OCI-LY3 (cell line): ENCODE data around the gene COL6A3.

Experiments
- EZH2phosphoT487 ChIP-seq: fragments of 200-600 bp; shearing (Covaris generic); IDR thresholded peaks from 2 replicates; pipeline ENCODE4 v1.6.1; 2018; ENCODE audit warnings: antibody characterized with exemption, mixed run types, low read depth
- TF ChIP-seq, protein P1 (sequence below): fragments of 200-600, 300-600 bp; sonication (generic); IDR thresholded peaks from 2 replicates; pipeline ENCODE4 v1.5.1; 2014; ENCODE audit warnings: antibody characterized with exemption, low read length, low read depth

DNA sequence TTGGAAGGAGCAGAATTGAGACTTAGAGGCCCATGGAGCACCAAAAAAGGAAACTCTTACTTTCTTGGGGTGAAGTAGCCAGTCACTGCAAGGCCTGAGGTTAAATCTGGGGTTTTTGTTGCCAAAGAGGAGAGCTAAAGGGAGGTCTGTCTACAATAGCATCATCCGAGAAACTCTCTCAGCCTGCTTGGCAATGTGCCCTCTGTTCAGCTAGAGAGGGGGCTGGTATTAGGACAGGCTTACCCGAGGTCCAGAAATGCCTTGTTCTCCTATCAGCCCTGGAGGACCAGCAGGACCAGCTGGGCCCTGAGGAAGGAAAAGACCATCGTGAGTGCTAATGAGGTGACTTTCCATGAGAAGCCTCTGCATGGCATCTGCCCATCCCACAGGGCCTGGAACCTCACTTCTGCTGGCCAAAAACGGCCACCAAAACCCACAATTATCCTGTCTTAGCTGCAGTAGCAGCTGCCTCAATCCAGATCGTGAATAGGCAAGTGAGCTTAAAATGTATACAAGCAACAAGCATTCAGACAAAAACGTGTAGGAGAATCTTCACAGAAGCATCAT is 61.6 kb downstream of the COL6A3 start:
- TF ChIP-seq, protein P1, sequence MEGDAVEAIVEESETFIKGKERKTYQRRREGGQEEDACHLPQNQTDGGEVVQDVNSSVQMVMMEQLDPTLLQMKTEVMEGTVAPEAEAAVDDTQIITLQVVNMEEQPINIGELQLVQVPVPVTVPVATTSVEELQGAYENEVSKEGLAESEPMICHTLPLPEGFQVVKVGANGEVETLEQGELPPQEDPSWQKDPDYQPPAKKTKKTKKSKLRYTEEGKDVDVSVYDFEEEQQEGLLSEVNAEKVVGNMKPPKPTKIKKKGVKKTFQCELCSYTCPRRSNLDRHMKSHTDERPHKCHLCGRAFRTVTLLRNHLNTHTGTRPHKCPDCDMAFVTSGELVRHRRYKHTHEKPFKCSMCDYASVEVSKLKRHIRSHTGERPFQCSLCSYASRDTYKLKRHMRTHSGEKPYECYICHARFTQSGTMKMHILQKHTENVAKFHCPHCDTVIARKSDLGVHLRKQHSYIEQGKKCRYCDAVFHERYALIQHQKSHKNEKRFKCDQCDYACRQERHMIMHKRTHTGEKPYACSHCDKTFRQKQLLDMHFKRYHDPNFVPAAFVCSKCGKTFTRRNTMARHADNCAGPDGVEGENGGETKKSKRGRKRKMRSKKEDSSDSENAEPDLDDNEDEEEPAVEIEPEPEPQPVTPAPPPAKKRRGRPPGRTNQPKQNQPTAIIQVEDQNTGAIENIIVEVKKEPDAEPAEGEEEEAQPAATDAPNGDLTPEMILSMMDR, result no peak
- TF ChIP-seq EZH2phosphoT487, result no peak
